SK-N-MC (cell line): ENCODE data around the gene TRIP12.

Source experiments
- DNase-seq: peaks from one replicate; pipeline ENCODE4 v3.0.0-alpha.2; 2011; ENCODE audit warnings: low read depth, low spot score
- H3K27ac ChIP-seq: fragments of 200-600 bp; sonication (generic); 2 replicates; pipeline ENCODE4 v1.5.1; 2016; ENCODE audit warnings: mixed run types
- H3K36me3 ChIP-seq: fragments of 200-600 bp; sonication (generic); 2 replicates; pipeline ENCODE4 v1.6.1; 2017; ENCODE audit warnings: antibody characterized with exemption, low read length, mixed read lengths; ENCODE audit not compliant: insufficient read depth
- H3K4me3 ChIP-seq: fragments of 200-600 bp; sonication (generic); 2 replicates; pipeline ENCODE4 v1.5.1; 2016
- H3K9ac ChIP-seq: fragments of 200-600 bp; sonication (generic); 2 replicates; pipeline ENCODE4 v1.8.0; 2017; ENCODE audit warnings: mixed run types, mixed read lengths; ENCODE audit not compliant: insufficient read length
- H3K9me3 ChIP-seq: fragments of 200-600 bp; sonication (generic); 2 replicates; pipeline ENCODE4 v1.6.1; 2017; ENCODE audit warnings: low read depth, mild to moderate bottlenecking, antibody characterized with exemption, low read length, moderate library complexity, mixed read lengths
- EZH2 ChIP-seq: fragments of 200-600 bp; sonication (generic); IDR thresholded peaks from one replicate; pipeline ENCODE4 v1.6.1; 2017; ENCODE audit warnings: antibody characterized with exemption
- FOXP2 ChIP-seq: optimal IDR thresholded peaks from 2 replicates; pipeline ENCODE3; 2011; ENCODE audit warnings: mild to moderate bottlenecking, moderate library complexity; ENCODE audit not compliant: insufficient read depth; ENCODE audit errors: extremely low read length, control extremely low read depth
- POLR2AphosphoS5 ChIP-seq: IDR thresholded peaks from 2 replicates; pipeline ENCODE4 v1.6.1; 2012; ENCODE audit warnings: mild to moderate bottlenecking, low read depth, low read length, borderline replicate concordance

TRIP12 gene

GRCh38 chr2:229922449-229923386 lies 909 bp upstream of the TRIP12 start, which contains the start of gene FBXO36:
Gene FBXO36, plus strand, starts transcription at chr2:229922503. Its CDS starts 11 bp downstream, at chr2:229922514.
- H3K9ac ChIP-seq = peak within 1 kb of the TSS; percentile 96
- peak within 1 kb of the TSS; percentile 93 for H3K27ac ChIP-seq
- TF ChIP-seq POLR2AphosphoS5 (no peak; the same call in 1 of the 2 replicates), FOXP2 (no peak), EZH2 (no peak)
- peak within 1 kb of the TSS; percentile 86 for H3K4me3 ChIP-seq
- H3K36me3 ChIP-seq = peaks cover 14% of the 10 kb centered on the region
- H3K9me3 ChIP-seq = no peaks in the 10 kb centered on the region
- peak; percentile 83 for DNase-seq

GRCh38 chr2:229921101-229921891 lies 513 bp downstream of the TRIP12 start:
- no peak for DNase-seq
- TF ChIP-seq EZH2 = no peak
- peak; percentile 40; the same call in 1 of the 2 replicates for TF ChIP-seq POLR2AphosphoS5
- Histone ChIP-seq H3K4me3 (peak overlapping the region; percentile 86), H3K27ac (peak overlapping the region; percentile 93), H3K36me3 (peaks cover 22% of the 10 kb centered on the region), H3K9ac (peak overlapping the region; percentile 96), H3K9me3 (no peaks in the 10 kb centered on the region)

- peak overlapping the region; percentile 93 for H3K27ac ChIP-seq
- TF ChIP-seq FOXP2 (no peak), EZH2 (no peak), POLR2AphosphoS5 (no peak)
- H3K9me3 ChIP-seq = no peaks in the 10 kb centered on the region
- DNase-seq = no peak
- peak overlapping the region; percentile 86 for H3K4me3 ChIP-seq
- peak overlapping the region; percentile 96 for H3K9ac ChIP-seq
- H3K36me3 ChIP-seq = peaks cover 26% of the 10 kb centered on the region
These were observed 1.7 kb downstream of the TRIP12 start for GRCh38 chr2:229920011-229920641.

GRCh38 chr2:229917793-229918192 lies 4.0 kb downstream of the TRIP12 start:
- no peaks in the 10 kb centered on the region for H3K9me3 ChIP-seq
- TF ChIP-seq FOXP2 = no peak
- TF ChIP-seq EZH2 = no peak
- TF ChIP-seq POLR2AphosphoS5 = no peak
- H3K9ac ChIP-seq = no peak overlapping the region
- no peak overlapping the region for H3K4me3 ChIP-seq
- no peak for DNase-seq
- peaks cover 26% of the 10 kb centered on the region for H3K36me3 ChIP-seq
- no peak overlapping the region for H3K27ac ChIP-seq

GRCh38 chr2:229914171-229914570 lies 7.6 kb downstream of the TRIP12 start:
- Histone ChIP-seq H3K9me3 (no peaks in the 10 kb centered on the region), H3K36me3 (peaks cover 26% of the 10 kb centered on the region), H3K27ac (peak overlapping the region; percentile 38; the same call in 1 of the 2 replicates), H3K4me3 (no peak overlapping the region), H3K9ac (no peak overlapping the region)
- DNase-seq = no peak
- no peak for TF ChIP-seq POLR2AphosphoS5
- TF ChIP-seq FOXP2 = no peak
- TF ChIP-seq EZH2 = no peak

- no peak for TF ChIP-seq POLR2AphosphoS5
- no peak for TF ChIP-seq EZH2
- no peaks in the 10 kb centered on the region for H3K9me3 ChIP-seq
- no peak for DNase-seq
- peak overlapping the region; percentile 43 for H3K9ac ChIP-seq
- no peak overlapping the region for H3K4me3 ChIP-seq
- H3K36me3 ChIP-seq = peaks cover 9% of the 10 kb centered on the region
- H3K27ac ChIP-seq = peak overlapping the region; percentile 39; the same call in 1 of the 2 replicates
These were observed 10.9 kb downstream of the TRIP12 start for GRCh38 chr2:229910832-229911412.

- Histone ChIP-seq H3K9ac (no peak overlapping the region), H3K27ac (no peak overlapping the region), H3K9me3 (no peaks in the 10 kb centered on the region), H3K36me3 (peaks cover 9% of the 10 kb centered on the region), H3K4me3 (no peak overlapping the region)
- no peak for DNase-seq
- TF ChIP-seq FOXP2 (no peak), POLR2AphosphoS5 (no peak), EZH2 (no peak)
These were observed 11.5 kb downstream of the TRIP12 start for GRCh38 chr2:229910147-229910831.
